Lower leg skin (tissue), 4 donors: Measurements from ENCODE around the gene PDSS2. TPM values are rescaled to one million over a fixed set of nuclear protein-coding genes. Genes with fewer than 3 reads are reported as not detected.

Experiments
- DNase-seq, 2 donors: peaks; one replicate each; pipeline ENCODE4 v3.0.0-alpha.2; 2019; ENCODE audit warnings: low spot score in 2 of 2
- H3K4me3 ChIP-seq: fragments of 200-600 bp; sonication (generic); 2 replicates; pipeline ENCODE4 v1.5.1; 2017; ENCODE audit warnings: mild to moderate bottlenecking, low read depth; ENCODE audit not compliant: poor library complexity, severe bottlenecking
- POLR2A ChIP-seq, 2 donors: fragments of 450-650 bp; IDR thresholded peaks; one replicate each; pipeline ENCODE4 v1.6.1; 2016 to 2017; ENCODE audit warnings: antibody characterized with exemption in 2 of 2, mild to moderate bottlenecking in 1 of 2, moderate library complexity in 1 of 2
- WGBS, 2 donors: methylation state at CpG; one replicate each; pipeline ENCODE4 v1.1.5; 2018; 5-methylcytosine and 5-hydroxymethylcytosine counted together
- intact Hi-C: fragments of 100-400 bp; cut with DNase I; formaldehyde crosslinking; loops from one replicate; pipeline ENCODE4 v1.15.0; 2023; ENCODE audit warnings: low total_unique reads
- total RNA-seq, 4 donors: library from RNA; depleted of rRNA; stranded (reverse); fragments of >200 nt; gene quantifications; one replicate each; pipeline ENCODE4 v1.1.0, GENCODE V29; 2016
- TF ChIP-seq, protein P1 (sequence below), 3 donors: fragments of 450-650 bp; IDR thresholded peaks; one replicate each; pipeline ENCODE4 v1.5.1; 2016; ENCODE audit warnings: antibody characterized with exemption in 3 of 3, mild to moderate bottlenecking in 3 of 3, moderate library complexity in 2 of 3

PDSS2 gene
- total RNA-seq, 4 donors from 2014 or later = 6.9 to 14.8 (median 11.4) TPM

DNA sequence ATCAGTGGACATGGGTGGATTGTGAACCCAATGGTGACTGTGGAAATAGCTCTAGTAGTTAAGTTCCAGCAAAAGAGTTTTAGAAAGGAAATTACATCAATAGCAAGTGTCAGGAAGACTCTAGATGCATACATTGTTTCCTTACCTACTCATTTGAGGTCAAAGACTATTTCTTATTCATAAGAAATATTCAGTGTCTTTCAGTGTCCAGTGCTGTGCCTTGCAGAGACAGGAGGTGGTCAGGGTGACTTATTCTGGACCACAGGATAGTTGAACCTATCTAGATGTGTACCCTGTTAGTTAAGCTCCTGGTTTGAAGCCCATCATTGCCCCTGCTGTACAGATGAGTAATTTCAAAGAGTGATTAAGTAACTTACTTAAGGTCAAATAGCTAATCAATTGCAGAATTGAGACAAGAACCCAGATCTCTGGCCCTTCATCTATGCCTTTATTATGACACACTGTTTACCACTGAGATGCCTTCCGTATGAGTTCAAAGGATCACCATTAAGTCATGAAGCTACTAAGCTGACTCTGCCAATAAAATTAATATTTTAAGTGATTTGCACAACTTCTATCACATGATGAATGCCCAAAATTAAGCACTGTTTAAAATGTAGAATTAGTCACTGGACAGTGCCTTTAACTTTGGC, 136.1 kb downstream of the PDSS2 start:
- no peak overlapping the region for H3K4me3 ChIP-seq
- intact Hi-C loops = no loop called here
- DNase-seq = no peak
- WGBS, 2 donors = 81 to 91% methylated on average over 1 of the region's 1 CpG
- no peak for TF ChIP-seq POLR2A (IDR thresholded peaks at IDR 0.05)
- TF ChIP-seq, protein P1, sequence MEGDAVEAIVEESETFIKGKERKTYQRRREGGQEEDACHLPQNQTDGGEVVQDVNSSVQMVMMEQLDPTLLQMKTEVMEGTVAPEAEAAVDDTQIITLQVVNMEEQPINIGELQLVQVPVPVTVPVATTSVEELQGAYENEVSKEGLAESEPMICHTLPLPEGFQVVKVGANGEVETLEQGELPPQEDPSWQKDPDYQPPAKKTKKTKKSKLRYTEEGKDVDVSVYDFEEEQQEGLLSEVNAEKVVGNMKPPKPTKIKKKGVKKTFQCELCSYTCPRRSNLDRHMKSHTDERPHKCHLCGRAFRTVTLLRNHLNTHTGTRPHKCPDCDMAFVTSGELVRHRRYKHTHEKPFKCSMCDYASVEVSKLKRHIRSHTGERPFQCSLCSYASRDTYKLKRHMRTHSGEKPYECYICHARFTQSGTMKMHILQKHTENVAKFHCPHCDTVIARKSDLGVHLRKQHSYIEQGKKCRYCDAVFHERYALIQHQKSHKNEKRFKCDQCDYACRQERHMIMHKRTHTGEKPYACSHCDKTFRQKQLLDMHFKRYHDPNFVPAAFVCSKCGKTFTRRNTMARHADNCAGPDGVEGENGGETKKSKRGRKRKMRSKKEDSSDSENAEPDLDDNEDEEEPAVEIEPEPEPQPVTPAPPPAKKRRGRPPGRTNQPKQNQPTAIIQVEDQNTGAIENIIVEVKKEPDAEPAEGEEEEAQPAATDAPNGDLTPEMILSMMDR (IDR thresholded peaks at IDR 0.05) = no peak

GRCh38 chr6:107321793-107322192, 137.6 kb downstream of the PDSS2 start:
- TF ChIP-seq, protein P1 (IDR thresholded peaks at IDR 0.05) = no peak
- no peak for TF ChIP-seq POLR2A (IDR thresholded peaks at IDR 0.05)
- H3K4me3 ChIP-seq = no peak overlapping the region
- intact Hi-C loops = no loop called here
- no peak for DNase-seq

DNA sequence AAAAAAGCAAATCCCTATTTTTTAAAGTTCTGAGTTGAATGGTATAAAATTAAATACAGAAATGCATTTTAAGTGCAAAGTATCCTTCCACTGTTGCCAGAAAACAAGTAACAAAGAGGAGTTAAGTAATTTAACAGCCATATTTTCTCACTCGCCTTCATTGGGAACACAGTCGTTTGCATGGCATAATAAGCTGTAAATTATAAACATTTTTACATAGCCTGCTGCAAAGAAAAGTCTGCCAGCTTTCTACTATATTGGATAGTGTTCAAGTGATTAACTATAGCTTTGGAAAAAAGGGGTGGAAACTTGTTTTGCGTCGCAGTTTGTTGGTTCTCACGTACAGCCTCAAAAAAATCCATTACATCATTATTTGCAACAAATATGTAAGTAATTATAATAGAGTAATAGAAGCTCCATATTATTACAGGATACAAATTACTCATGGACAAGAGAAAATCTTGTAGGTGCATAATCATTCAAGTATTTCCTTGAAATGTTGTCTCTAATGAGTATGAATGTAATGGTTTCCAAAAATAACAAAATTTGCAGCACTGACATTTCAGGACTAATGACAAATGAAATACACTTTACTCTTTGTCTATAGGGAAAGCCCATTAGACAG, 139.3 kb downstream of the PDSS2 start:
- DNase-seq = no peak
- intact Hi-C loops = no loop called here
- TF ChIP-seq, protein P1 (IDR thresholded peaks at IDR 0.05) = no peak
- no peak for TF ChIP-seq POLR2A (IDR thresholded peaks at IDR 0.05)
- no peak overlapping the region for H3K4me3 ChIP-seq
- 32 to 52% methylated on average over 5 of the region's 5 CpGs for WGBS, 2 donors

DNA sequence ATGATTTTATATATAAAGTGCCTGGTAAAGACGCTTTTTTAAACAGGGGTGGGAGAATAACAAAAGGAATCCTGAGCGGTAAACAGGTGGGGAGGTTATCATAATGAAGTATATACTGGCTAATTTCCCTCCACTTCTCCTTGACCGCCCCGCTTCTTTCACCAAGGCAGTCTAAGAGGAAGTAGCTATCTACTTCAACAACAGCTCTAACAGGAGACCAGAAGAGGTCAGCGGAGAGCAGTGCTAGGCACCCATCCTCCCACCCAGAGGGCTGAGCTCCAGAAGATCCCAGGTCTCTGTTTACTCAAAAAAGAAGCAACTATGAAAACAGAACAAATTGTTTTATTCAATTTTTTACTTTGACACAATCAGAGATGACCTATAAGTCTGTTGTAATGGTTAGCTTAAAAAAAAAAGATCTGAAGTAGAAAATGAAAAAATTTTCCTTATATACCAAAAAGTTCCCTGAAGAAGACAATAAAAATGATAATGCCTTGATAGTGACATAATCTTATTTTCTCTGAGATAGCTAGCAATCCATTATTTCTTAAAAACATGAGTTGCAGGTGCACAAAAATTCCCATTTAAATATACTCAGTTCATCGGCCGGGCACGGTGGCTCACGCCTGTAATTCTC, 141.1 kb downstream of the PDSS2 start:
- WGBS, 2 donors = 79 to 81% methylated on average over 9 of the region's 9 CpGs
- DNase-seq = no peak
- H3K4me3 ChIP-seq = no peak overlapping the region
- TF ChIP-seq, protein P1 (IDR thresholded peaks at IDR 0.05) = no peak
- TF ChIP-seq POLR2A (IDR thresholded peaks at IDR 0.05) = no peak
- intact Hi-C loops = no loop called here

GRCh38 chr6:107315114-107315513, 144.2 kb downstream of the PDSS2 start:
- TF ChIP-seq, protein P1 (IDR thresholded peaks at IDR 0.05) = no peak
- no peak for TF ChIP-seq POLR2A (IDR thresholded peaks at IDR 0.05)
- intact Hi-C loops = no loop called here
- DNase-seq = no peak
- no peak overlapping the region for H3K4me3 ChIP-seq
